ENCODE results near the gene PMF1. TPM values are rescaled to one million over a fixed set of nuclear protein-coding genes. Genes with fewer than 3 reads are reported as not detected.

The PMF1 gene
- total RNA-seq, 1 donor from 2014 or later: 57.0 TPM

- H3K36me3 Mint-ChIP-seq (ENCODE audit: unreplicated experiment): peaks cover 19% of the 10 kb centered on the region
- TF ChIP-seq, protein P1, sequence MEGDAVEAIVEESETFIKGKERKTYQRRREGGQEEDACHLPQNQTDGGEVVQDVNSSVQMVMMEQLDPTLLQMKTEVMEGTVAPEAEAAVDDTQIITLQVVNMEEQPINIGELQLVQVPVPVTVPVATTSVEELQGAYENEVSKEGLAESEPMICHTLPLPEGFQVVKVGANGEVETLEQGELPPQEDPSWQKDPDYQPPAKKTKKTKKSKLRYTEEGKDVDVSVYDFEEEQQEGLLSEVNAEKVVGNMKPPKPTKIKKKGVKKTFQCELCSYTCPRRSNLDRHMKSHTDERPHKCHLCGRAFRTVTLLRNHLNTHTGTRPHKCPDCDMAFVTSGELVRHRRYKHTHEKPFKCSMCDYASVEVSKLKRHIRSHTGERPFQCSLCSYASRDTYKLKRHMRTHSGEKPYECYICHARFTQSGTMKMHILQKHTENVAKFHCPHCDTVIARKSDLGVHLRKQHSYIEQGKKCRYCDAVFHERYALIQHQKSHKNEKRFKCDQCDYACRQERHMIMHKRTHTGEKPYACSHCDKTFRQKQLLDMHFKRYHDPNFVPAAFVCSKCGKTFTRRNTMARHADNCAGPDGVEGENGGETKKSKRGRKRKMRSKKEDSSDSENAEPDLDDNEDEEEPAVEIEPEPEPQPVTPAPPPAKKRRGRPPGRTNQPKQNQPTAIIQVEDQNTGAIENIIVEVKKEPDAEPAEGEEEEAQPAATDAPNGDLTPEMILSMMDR (IDR thresholded peaks at IDR 0.05): no peak
- DNase-seq (ENCODE audit: extremely low spot score, unreplicated experiment): no peak
- H3K4me1 Mint-ChIP-seq (ENCODE audit: unreplicated experiment): no peaks in the 10 kb centered on the region
- H3K27ac Mint-ChIP-seq (ENCODE audit: unreplicated experiment): no peak overlapping the region
- H3K4me3 Mint-ChIP-seq (ENCODE audit: unreplicated experiment): no peak overlapping the region
- H3K9me3 Mint-ChIP-seq (ENCODE audit: unreplicated experiment): no peaks in the 10 kb centered on the region
- H3K27me3 Mint-ChIP-seq (ENCODE audit: unreplicated experiment): no peaks in the 10 kb centered on the region
Observed at GRCh38 chr1:156248323-156248683, 35.5 kb downstream of the PMF1 start.

- TF ChIP-seq, protein P1 (IDR thresholded peaks at IDR 0.05): no peak
- Mint-ChIP-seq H3K9me3 (ENCODE audit: unreplicated experiment) (no peaks in the 10 kb centered on the region), H3K36me3 (ENCODE audit: unreplicated experiment) (peaks cover 26% of the 10 kb centered on the region), H3K4me3 (ENCODE audit: unreplicated experiment) (no peak overlapping the region), H3K4me1 (ENCODE audit: unreplicated experiment) (no peaks in the 10 kb centered on the region), H3K27ac (ENCODE audit: unreplicated experiment) (no peak overlapping the region), H3K27me3 (ENCODE audit: unreplicated experiment) (no peaks in the 10 kb centered on the region)
- DNase-seq (ENCODE audit: extremely low spot score, unreplicated experiment): no peak
Observed at GRCh38 chr1:156249593-156249992, 36.8 kb downstream of the PMF1 start.

DNA sequence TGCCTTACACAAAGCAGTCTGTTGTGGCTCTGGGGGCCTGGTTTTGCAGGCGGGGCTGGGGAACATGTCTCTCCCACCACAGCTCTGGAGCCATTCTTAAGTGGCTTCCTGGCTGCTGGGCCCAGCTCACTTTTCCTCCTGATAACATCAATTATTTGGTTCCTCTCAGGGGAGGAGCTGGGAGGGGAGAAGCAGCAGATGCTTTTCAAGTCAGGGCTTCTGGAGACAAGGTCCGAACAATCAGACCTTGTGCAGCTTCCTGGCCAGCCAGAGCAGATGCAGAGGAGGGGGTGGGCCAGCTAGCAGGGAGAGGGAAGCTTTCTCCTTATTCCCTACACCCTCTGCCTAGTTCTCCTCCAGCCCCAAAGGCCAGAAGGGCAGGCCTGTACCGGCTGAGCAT, 38.7 kb downstream of the PMF1 start:
- H3K27me3 Mint-ChIP-seq (ENCODE audit: unreplicated experiment): no peaks in the 10 kb centered on the region

DNA sequence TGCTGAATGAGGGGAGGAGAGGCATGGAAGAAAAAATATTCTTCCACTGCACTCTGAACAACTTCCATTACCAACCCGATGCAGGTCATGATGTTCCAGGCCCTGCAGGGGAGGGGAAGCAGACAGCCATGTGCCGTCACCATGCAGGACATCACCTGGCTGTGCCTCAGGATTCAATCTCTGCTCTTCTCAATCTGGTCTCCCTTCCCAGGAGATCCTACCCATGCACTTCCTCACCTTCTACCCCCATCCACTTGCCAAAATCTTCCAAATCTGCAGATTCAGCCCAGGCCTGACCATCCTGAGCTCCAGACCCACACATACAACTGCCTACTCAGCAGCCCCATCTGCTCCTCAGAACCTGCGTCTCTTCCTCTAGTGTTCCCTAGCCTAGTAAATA, 40.8 kb downstream of the PMF1 start:
- Mint-ChIP-seq H3K4me1 (ENCODE audit: unreplicated experiment) (no peaks in the 10 kb centered on the region), H3K36me3 (ENCODE audit: unreplicated experiment) (peaks cover 42% of the 10 kb centered on the region), H3K4me3 (ENCODE audit: unreplicated experiment) (no peak overlapping the region), H3K9me3 (ENCODE audit: unreplicated experiment) (no peaks in the 10 kb centered on the region), H3K27me3 (ENCODE audit: unreplicated experiment) (no peaks in the 10 kb centered on the region), H3K27ac (ENCODE audit: unreplicated experiment) (no peak overlapping the region)
- no peak for DNase-seq (ENCODE audit: extremely low spot score, unreplicated experiment)
- TF ChIP-seq, protein P1 (IDR thresholded peaks at IDR 0.05): no peak

More for the DNA sequence above, 38.7 kb downstream of the PMF1 start:
- Mint-ChIP-seq H3K27ac (ENCODE audit: unreplicated experiment) (no peak overlapping the region), H3K36me3 (ENCODE audit: unreplicated experiment) (peaks cover 33% of the 10 kb centered on the region), H3K4me3 (ENCODE audit: unreplicated experiment) (no peak overlapping the region), H3K9me3 (ENCODE audit: unreplicated experiment) (no peaks in the 10 kb centered on the region), H3K4me1 (ENCODE audit: unreplicated experiment) (no peaks in the 10 kb centered on the region)
- TF ChIP-seq, protein P1 (IDR thresholded peaks at IDR 0.05): no peak
- DNase-seq (ENCODE audit: extremely low spot score, unreplicated experiment): no peak

DNA sequence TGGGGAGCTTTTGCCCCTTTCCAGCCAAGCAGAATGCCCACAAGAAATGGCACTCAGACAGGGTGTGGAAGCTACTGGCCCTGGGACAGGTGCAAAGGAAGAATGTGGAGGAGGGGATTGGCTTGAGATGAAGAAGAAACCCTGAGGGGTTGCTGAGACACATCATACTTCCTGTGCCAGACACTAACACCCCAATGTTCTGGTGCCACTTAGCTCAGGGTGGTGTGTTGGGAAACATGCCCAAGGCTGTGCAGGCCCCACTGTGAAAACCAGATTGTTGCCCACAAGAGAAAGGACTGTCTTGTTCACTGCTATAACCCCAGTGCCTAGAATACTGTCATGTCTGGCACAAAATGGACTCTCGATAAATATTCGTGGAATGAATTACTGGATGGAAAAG, 44.9 kb downstream of the PMF1 start:
- H3K4me3 Mint-ChIP-seq (ENCODE audit: unreplicated experiment): no peak overlapping the region
- H3K36me3 Mint-ChIP-seq (ENCODE audit: unreplicated experiment): peaks cover 51% of the 10 kb centered on the region
- H3K9me3 Mint-ChIP-seq (ENCODE audit: unreplicated experiment): no peaks in the 10 kb centered on the region
- no peak overlapping the region for H3K27ac Mint-ChIP-seq (ENCODE audit: unreplicated experiment)
- no peak for DNase-seq (ENCODE audit: extremely low spot score, unreplicated experiment)
- no peaks in the 10 kb centered on the region for H3K4me1 Mint-ChIP-seq (ENCODE audit: unreplicated experiment)
- no peaks in the 10 kb centered on the region for H3K27me3 Mint-ChIP-seq (ENCODE audit: unreplicated experiment)
- TF ChIP-seq, protein P1 (IDR thresholded peaks at IDR 0.05): no peak

All from osteocyte (in vitro differentiated cells).